Prostate gland (tissue), 2 donors: ENCODE data around the gene SHROOM2.

Experiments used
- CTCF ChIP-seq, 4 experiments: fragments of 200-600 bp in 2 of 4; fragments of 450-650 bp in 2 of 4; sonication (generic) in 2 of 4; IDR thresholded peaks; 1 replicate in 3 of 4; 2 replicates in 1 of 4; pipeline ENCODE4 v1.5.1; 2016 to 2019; ENCODE audit warnings: antibody characterized with exemption in 4 of 4, mild to moderate bottlenecking in 2 of 4, moderate library complexity in 2 of 4
- POLR2A ChIP-seq: fragments of 450-650 bp; IDR thresholded peaks from one replicate; pipeline ENCODE4 v1.6.1; 2016; ENCODE audit warnings: antibody characterized with exemption, mild to moderate bottlenecking

- TF ChIP-seq POLR2A, result no peak
- TF ChIP-seq CTCF (IDR thresholded peaks at IDR 0.05), result no peak
Observed at GRCh38 chrX:9992724-9993123, 206.5 kb downstream of the SHROOM2 start.
